BE2C (cell line): ENCODE measurements around the gene MMP21.

Experiments
- DNase-seq: peaks from one replicate; pipeline ENCODE4 v3.0.0-alpha.2; 2020
- H3K27me3 ChIP-seq: fragments of 250-450 bp; sonication (Bioruptor Pico); 2 replicates; pipeline ENCODE4 v1.5.1; 2020; ENCODE audit warnings: mild to moderate bottlenecking
- H3K36me3 ChIP-seq: fragments of 250-450 bp; sonication (Bioruptor Pico); 2 replicates; pipeline ENCODE4 v1.5.1; 2020; ENCODE audit warnings: mild to moderate bottlenecking
- H3K4me1 ChIP-seq: fragments of 250-450 bp; sonication (Bioruptor Pico); 2 replicates; pipeline ENCODE4 v1.5.1; 2020
- H3K4me3 ChIP-seq: 2 replicates; pipeline ENCODE4 v1.5.1; 2011; ENCODE audit warnings: low read depth, low read length
- H3K9me3 ChIP-seq: fragments of 250-450 bp; sonication (Bioruptor Pico); 2 replicates; pipeline ENCODE4 v1.5.1; 2020
- TF ChIP-seq, protein P1 (sequence below): IDR thresholded peaks from 2 replicates; pipeline ENCODE4 v1.5.1; 2012; ENCODE audit warnings: mild to moderate bottlenecking, low read depth, low read length

Gene MMP21

DNA sequence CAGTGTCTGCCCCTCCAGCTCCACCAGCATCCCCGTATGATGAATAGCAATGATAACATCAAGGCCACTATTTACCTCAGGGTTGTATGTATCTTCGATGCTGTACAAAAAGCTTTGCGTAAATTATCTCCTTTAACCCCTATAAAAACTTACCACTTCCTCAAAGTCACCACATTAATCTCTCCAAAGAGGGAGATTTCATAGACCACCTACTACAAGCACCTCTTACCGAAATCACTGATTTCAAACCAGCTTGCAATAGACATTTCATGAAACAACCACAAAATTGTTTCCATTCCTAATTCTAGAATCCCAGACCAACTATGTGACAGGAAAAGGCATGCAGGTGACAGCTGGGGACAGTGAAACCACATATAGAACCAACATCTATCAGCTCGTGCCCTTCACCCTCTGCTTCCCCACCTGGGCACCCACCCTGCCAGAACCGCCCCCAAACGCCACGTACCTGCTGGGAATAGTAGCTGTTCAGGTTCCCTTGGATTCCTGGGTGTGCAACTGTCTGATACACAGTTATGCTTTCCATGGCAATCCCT lies 20.1 kb upstream of the MMP21 start:
- Histone ChIP-seq H3K4me3 (no peak overlapping the region), H3K36me3 (peaks cover 6% of the 10 kb centered on the region; the same call in 1 of the 2 replicates), H3K4me1 (no peaks in the 10 kb centered on the region), H3K27me3 (no peaks in the 10 kb centered on the region), H3K9me3 (no peaks in the 10 kb centered on the region)
- TF ChIP-seq, protein P1, sequence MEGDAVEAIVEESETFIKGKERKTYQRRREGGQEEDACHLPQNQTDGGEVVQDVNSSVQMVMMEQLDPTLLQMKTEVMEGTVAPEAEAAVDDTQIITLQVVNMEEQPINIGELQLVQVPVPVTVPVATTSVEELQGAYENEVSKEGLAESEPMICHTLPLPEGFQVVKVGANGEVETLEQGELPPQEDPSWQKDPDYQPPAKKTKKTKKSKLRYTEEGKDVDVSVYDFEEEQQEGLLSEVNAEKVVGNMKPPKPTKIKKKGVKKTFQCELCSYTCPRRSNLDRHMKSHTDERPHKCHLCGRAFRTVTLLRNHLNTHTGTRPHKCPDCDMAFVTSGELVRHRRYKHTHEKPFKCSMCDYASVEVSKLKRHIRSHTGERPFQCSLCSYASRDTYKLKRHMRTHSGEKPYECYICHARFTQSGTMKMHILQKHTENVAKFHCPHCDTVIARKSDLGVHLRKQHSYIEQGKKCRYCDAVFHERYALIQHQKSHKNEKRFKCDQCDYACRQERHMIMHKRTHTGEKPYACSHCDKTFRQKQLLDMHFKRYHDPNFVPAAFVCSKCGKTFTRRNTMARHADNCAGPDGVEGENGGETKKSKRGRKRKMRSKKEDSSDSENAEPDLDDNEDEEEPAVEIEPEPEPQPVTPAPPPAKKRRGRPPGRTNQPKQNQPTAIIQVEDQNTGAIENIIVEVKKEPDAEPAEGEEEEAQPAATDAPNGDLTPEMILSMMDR = no peak
- DNase-seq = no peak

DNA sequence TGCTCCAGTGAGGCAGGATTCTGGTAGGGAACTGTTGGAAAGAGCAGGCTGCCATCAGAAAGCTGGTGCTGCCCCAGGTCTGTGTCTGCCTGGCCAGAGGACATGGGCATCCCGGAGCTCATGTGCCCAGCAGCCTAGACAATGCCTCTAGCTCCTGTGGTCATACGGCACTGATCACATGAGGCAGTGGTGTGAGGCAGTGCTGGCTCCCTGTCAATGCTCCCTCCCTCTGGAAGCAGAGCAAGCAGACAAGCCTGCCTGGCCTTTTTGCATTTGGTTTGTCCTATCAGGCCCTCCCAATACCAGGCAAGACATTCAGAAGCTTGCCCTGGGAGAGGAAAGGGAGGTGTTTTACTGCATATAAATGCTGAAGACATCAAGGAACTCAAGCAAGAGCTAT lies 19.5 kb upstream of the MMP21 start:
- DNase-seq = no peak
- H3K4me3 ChIP-seq = no peak overlapping the region
- no peaks in the 10 kb centered on the region for H3K4me1 ChIP-seq
- TF ChIP-seq, protein P1 = no peak
- H3K9me3 ChIP-seq = no peaks in the 10 kb centered on the region
- peaks cover 6% of the 10 kb centered on the region; the same call in 1 of the 2 replicates for H3K36me3 ChIP-seq
- H3K27me3 ChIP-seq = no peaks in the 10 kb centered on the region

DNA sequence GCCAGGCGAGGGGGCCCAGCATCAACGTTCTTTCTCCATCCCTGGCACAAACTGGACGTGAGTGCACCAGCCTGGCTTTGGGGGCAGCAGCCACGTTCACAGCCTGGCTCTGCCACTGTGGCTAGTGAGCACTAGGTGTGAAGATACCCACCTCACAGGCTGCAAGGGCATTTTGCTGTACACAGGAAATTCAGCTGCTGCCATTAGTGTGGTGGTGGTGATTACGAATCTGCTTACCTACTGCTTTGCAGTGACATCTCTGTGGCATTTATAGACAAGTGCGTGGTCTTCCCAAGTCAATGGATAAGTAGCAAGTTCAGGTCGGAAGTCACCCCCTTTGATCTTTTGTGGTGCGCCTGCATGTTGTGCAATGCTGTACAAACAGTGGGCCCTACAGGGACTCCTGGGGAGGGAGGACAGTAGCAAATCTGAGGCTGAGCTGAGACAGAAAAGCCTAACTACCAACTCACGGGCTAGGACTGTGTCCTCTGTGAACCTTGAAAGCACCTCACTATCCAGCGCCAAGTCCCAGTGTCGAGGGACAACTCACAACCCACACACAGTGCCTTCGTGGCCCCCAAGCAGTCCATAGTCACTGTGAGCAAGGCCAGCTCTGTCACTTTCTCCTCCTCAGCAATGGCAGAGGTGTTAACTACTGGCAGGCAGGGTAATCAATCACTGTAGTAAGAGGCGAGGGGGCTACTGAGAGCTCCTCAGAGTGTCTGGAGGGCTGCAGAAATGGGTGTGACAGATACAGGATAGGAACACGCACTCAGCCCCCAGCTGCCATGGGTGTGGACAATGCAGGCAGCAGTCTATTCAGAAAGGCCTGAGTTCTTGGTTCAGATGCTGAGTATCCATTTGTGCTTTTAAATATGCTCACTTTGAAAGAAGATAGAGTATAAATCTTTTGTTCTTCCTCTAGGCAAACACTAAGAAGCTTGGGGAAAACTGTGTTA lies 17.0 kb upstream of the MMP21 start:
- Histone ChIP-seq H3K4me3 (no peak overlapping the region), H3K9me3 (no peaks in the 10 kb centered on the region), H3K36me3 (peaks cover 6% of the 10 kb centered on the region; the same call in 1 of the 2 replicates), H3K27me3 (no peaks in the 10 kb centered on the region), H3K4me1 (no peaks in the 10 kb centered on the region)
- TF ChIP-seq, protein P1 = no peak
- no peak for DNase-seq

DNA sequence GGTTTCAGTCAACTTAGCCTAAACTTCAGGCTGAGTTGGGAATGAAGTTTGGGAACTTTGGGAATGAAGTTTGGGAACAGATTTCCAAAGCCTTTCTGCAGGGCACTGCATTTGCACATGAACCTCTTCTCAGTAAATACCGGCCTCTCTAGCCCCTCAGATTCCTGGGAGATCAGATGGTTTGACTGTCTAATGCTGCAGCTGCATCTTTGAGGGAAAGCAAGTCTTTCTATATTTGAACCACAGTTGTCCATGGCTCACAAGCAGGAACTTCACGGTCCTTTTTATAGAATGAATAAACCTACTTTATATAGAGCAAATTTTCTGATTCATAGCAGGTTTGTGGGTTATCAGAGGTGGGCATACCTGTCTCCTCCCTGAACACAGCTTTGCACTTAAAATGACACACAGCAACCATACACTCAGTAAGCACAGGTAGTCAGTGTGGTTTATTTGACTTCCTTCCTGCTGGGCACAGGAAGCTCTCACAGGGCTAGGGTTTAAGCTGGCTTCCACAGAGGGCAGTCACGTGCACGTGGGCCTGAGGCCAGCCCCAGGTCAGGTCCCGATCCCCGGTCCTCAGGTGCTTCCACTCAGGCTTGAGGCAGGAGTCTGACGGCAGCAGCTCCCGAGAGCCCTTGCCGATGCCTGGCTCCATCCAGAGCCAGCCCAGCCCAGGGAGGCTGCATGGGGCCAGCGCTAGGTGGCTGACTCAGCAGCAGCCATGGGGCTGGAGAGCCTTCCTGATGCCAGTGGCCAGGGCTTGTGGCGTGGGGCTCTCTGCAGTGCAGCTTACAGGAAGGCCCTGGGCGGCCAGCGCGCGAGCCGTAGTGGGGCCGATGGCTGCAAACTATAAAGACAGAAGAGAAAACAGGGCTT lies 12.8 kb upstream of the MMP21 start:
- Histone ChIP-seq H3K4me1 (no peaks in the 10 kb centered on the region), H3K27me3 (no peaks in the 10 kb centered on the region), H3K4me3 (no peak overlapping the region), H3K36me3 (peaks cover 6% of the 10 kb centered on the region; the same call in 1 of the 2 replicates), H3K9me3 (no peaks in the 10 kb centered on the region)
- TF ChIP-seq, protein P1 = no peak
- DNase-seq = no peak

DNA sequence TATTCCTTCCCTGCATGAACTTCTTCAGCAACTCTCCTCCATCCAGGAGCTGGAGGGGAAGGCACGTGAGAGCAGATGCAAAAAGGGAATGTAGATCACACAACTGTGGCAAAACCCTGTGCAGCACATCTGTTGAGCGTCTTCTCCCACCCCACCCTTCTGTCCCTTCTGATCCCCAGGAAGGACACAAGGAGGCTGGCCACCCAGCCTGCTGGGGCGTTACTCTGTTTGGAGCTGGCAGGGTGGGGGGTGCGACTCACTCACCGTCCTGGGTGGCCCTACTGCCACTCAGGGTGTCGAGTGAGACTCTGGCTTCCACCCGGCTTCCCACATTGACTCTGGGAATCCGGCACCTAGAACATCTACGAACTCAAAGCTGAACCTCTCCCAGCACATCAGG lies 10.2 kb upstream of the MMP21 start:
- Histone ChIP-seq H3K4me1 (no peaks in the 10 kb centered on the region), H3K27me3 (no peaks in the 10 kb centered on the region), H3K9me3 (no peaks in the 10 kb centered on the region), H3K4me3 (no peak overlapping the region), H3K36me3 (no peaks in the 10 kb centered on the region)
- no peak for DNase-seq
- TF ChIP-seq, protein P1 = no peak
